Effector CD8-positive, alpha-beta T cell (primary cell): ENCODE measurements around the gene THRAP3.
"Not testable (repeated sequence)": the region's sequence is repeated elsewhere in the genome, so short reads cannot be mapped to it uniquely, and the experiment has no call there.

Experiments used
- DNase-seq: peaks from one replicate; lab custom pipeline; 2025; lab: John Stamatoyannopoulos, UW
- total RNA-seq, 4 experiments: gene quantifications; one replicate each; lab custom pipeline; 2026; lab: John Stamatoyannopoulos, UW

THRAP3 gene
- total RNA-seq = 293 to 343 (median 322) reads per million in 4 experiments

- DNase-seq = peak; percentile 98
Measured at GRCh38 chr1:36223996-36224536, at the start of gene THRAP3. Gene THRAP3, plus strand, starts transcription at chr1:36224443. Its CDS starts 58,121 bp downstream, at chr1:36282564.

GRCh38 chr1:36174713-36175112, 49.5 kb upstream of the THRAP3 start:
- DNase-seq = no peak

GRCh38 chr1:36175137-36176095, 48.8 kb upstream of the THRAP3 start:
- DNase-seq = no peak

GRCh38 chr1:36176106-36176949, 47.9 kb upstream of the THRAP3 start:
- no peak for DNase-seq

- DNase-seq = no peak
Measured at GRCh38 chr1:36177589-36178431, 46.4 kb upstream of the THRAP3 start.

GRCh38 chr1:36178471-36179219, 45.6 kb upstream of the THRAP3 start:
- DNase-seq = no peak

GRCh38 chr1:36179220-36179600, 45.0 kb upstream of the THRAP3 start:
- no peak for DNase-seq

GRCh38 chr1:36182734-36183133, 41.5 kb upstream of the THRAP3 start:
- no peak for DNase-seq

- DNase-seq = no peak
Measured at GRCh38 chr1:36183309-36183856, 40.9 kb upstream of the THRAP3 start.

GRCh38 chr1:36187800-36188593, 36.2 kb upstream of the THRAP3 start:
- peak; percentile 70 for DNase-seq

GRCh38 chr1:36196805-36197204, 27.4 kb upstream of the THRAP3 start:
- DNase-seq = not testable (repeated sequence)

GRCh38 chr1:36198641-36199040, 25.6 kb upstream of the THRAP3 start:
- no peak for DNase-seq

GRCh38 chr1:36199934-36200741, 24.1 kb upstream of the THRAP3 start:
- no peak for DNase-seq

- no peak for DNase-seq
Measured at GRCh38 chr1:36203027-36203553, 21.2 kb upstream of the THRAP3 start.

GRCh38 chr1:36203554-36204346, 20.5 kb upstream of the THRAP3 start:
- DNase-seq = no peak

GRCh38 chr1:36204347-36204909, 19.8 kb upstream of the THRAP3 start:
- DNase-seq = no peak

GRCh38 chr1:36206323-36206858, 17.9 kb upstream of the THRAP3 start:
- DNase-seq = no peak
